Muscle of leg (tissue), 11 donors: Measurements from ENCODE around the gene RRBP1. TPM values are rescaled to one million over a fixed set of nuclear protein-coding genes. Genes with fewer than 3 reads are reported as not detected.
A peak's percentile ranks its signal among the peaks of the same experiment; 100 is the strongest.

Experiments used
- DNase-seq: peaks from one replicate; pipeline ENCODE4 v3.0.0; 2013
- H3K27ac ChIP-seq: one replicate; pipeline ENCODE4 v1.5.1; 2013; ENCODE audit warnings: mild to moderate bottlenecking, low read length, control low read depth
- H3K27me3 ChIP-seq: one replicate; pipeline ENCODE4 v1.6.1; 2013; ENCODE audit warnings: low read length; ENCODE audit not compliant: control insufficient read depth, insufficient read depth
- H3K36me3 ChIP-seq: one replicate; pipeline ENCODE4 v1.6.1; 2013; ENCODE audit warnings: low read length; ENCODE audit not compliant: control insufficient read depth, insufficient read depth
- H3K4me1 ChIP-seq: one replicate; pipeline ENCODE4 v1.6.1; 2013; ENCODE audit warnings: low read length; ENCODE audit not compliant: control insufficient read depth, insufficient read depth
- H3K4me3 ChIP-seq: one replicate; pipeline ENCODE4 v1.5.1; 2013; ENCODE audit warnings: low read length, control low read depth
- H3K9me3 ChIP-seq: replicated peaks from 2 replicates; pipeline ENCODE4 v1.6.1; 2013; ENCODE audit warnings: low read depth, low read length; ENCODE audit not compliant: control insufficient read depth
- WGBS: methylation state at CpG from one replicate; pipeline ENCODE4 v1.1.5; 2013; ENCODE audit warnings: missing lambda C conversion rate; ENCODE audit not compliant: insufficient coverage; 5-methylcytosine and 5-hydroxymethylcytosine counted together
- polyA plus RNA-seq, 8 donors: library from polyadenylated mRNA; unstranded; fragments of 120-200 nt; gene quantifications; one replicate each; pipeline versions ENCODE4 v1.2.1 to v1.2.3, GENCODE V29; 2013; ENCODE audit warnings: inconsistent platforms in 1 of 8, low replicate concordance in 1 of 8; ENCODE audit not compliant: insufficient read length in 8 of 8, insufficient read depth in 1 of 8
- total RNA-seq: library from RNA; stranded (reverse); fragments of 120-200 nt; gene quantifications from one replicate; pipeline ENCODE4 v1.2.4, GENCODE V29; 2013

Gene RRBP1
- total and polyA plus RNA-seq, 9 donors, result 99.5 to 178 (median 134) TPM

- Histone ChIP-seq H3K4me3 (no peak overlapping the region), H3K9me3 (no peaks in the 10 kb centered on the region), H3K36me3 (no peaks in the 10 kb centered on the region), H3K27ac (no peak overlapping the region), H3K4me1 (peaks cover 7% of the 10 kb centered on the region), H3K27me3 (peaks cover 4% of the 10 kb centered on the region)
- no peak for DNase-seq
- WGBS, result 56% methylated on average over 12 of the region's 14 CpGs
Measured at GRCh38 chr20:17722493-17723300, 40.7 kb upstream of the RRBP1 start.

GRCh38 chr20:17721802-17722486 is 39.9 kb upstream of the RRBP1 start:
- peaks cover 4% of the 10 kb centered on the region for H3K27me3 ChIP-seq
- no peak overlapping the region for H3K27ac ChIP-seq
- peaks cover 7% of the 10 kb centered on the region for H3K4me1 ChIP-seq
- peak; percentile 41 for DNase-seq
- H3K4me3 ChIP-seq, result no peak overlapping the region
- no peaks in the 10 kb centered on the region for H3K9me3 ChIP-seq
- no peaks in the 10 kb centered on the region for H3K36me3 ChIP-seq
- no CpG with 5 or more reads among the region's 6 CpGs for WGBS

DNA sequence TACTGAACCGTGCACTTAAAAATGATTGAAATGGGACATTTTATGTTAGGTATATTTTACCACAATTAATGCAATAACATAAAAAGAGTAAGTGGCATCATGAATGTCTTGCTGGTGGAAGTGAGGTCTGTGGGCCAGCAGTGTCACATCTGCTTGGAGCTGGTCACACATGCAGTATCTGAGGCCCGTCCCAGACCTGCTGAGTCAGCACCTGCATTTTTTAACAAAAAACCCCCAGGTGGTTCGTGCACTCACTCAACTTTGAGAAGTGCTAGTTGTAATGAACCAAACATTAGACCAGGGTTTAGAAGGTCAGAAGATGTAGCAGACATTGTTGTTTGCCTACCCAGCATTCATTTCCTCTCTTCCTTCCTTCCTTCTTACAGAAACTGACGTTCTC is 38.7 kb upstream of the RRBP1 start:
- Histone ChIP-seq H3K9me3 (no peaks in the 10 kb centered on the region), H3K4me3 (no peak overlapping the region), H3K36me3 (no peaks in the 10 kb centered on the region), H3K27ac (no peak overlapping the region), H3K4me1 (peaks cover 7% of the 10 kb centered on the region), H3K27me3 (peaks cover 4% of the 10 kb centered on the region)
- WGBS, result 88% methylated on average over 1 of the region's 4 CpGs
- DNase-seq, result no peak

GRCh38 chr20:17716331-17716730 is 34.3 kb upstream of the RRBP1 start:
- Histone ChIP-seq H3K27ac (no peak overlapping the region), H3K27me3 (no peaks in the 10 kb centered on the region), H3K4me1 (peaks cover 6% of the 10 kb centered on the region), H3K36me3 (no peaks in the 10 kb centered on the region), H3K9me3 (no peaks in the 10 kb centered on the region), H3K4me3 (no peak overlapping the region)
- 82% methylated on average over 6 of the region's 7 CpGs for WGBS
- DNase-seq, result no peak

- Histone ChIP-seq H3K27ac (no peak overlapping the region), H3K4me3 (no peak overlapping the region), H3K27me3 (no peaks in the 10 kb centered on the region), H3K4me1 (peaks cover 16% of the 10 kb centered on the region), H3K36me3 (no peaks in the 10 kb centered on the region), H3K9me3 (no peaks in the 10 kb centered on the region)
- DNase-seq, result no peak
- WGBS, result 80% methylated on average over 4 of the region's 5 CpGs
Measured at GRCh38 chr20:17715075-17715474, 33.0 kb upstream of the RRBP1 start.

DNA sequence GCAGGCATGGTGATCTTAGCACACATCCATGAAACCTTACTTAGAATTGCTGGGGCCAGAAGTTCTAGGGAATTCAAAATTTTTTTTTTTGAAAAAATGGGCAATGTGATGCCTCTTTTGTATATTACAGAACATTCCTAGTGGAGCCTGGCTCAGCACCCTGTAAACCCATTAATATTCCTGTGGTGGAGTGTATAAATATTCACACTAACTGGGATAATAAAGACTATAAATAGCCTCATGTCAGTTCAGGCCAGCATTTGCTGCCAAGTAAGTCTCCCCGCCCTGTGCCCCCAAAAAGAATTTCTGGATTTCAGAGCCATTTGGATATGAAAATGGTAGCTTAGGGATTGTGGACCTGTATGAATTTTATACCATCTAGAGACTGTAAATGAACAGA is 32.6 kb upstream of the RRBP1 start:
- no peak overlapping the region for H3K4me3 ChIP-seq
- DNase-seq, result no peak
- H3K36me3 ChIP-seq, result no peaks in the 10 kb centered on the region
- H3K27me3 ChIP-seq, result no peaks in the 10 kb centered on the region
- no peak overlapping the region for H3K27ac ChIP-seq
- H3K4me1 ChIP-seq, result peaks cover 16% of the 10 kb centered on the region
- H3K9me3 ChIP-seq, result no peaks in the 10 kb centered on the region
- WGBS, result no CpG with 5 or more reads among the region's 1 CpG

DNA sequence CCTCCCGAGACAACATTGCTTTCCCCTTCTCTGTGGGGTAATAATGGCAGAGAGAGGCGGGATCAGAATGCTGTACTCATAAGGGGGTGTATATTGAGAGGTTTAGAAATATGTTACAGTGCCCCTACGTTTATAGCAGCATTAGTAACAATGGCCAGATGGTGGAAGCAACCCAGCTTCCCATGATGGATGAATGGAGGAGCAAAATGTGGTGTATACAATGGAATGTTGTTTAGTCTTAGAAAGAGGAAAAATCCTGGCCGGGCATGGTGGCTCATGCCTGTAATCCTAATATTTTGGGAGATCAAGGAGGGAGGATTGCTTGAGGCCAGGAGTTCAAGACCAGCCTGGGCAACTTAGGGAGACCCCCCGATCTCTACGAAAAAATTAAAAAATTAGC is 30.7 kb upstream of the RRBP1 start:
- no peak overlapping the region for H3K27ac ChIP-seq
- WGBS, result 79% methylated on average over 4 of the region's 6 CpGs
- H3K4me3 ChIP-seq, result no peak overlapping the region
- H3K36me3 ChIP-seq, result no peaks in the 10 kb centered on the region
- no peaks in the 10 kb centered on the region for H3K27me3 ChIP-seq
- no peak for DNase-seq
- peaks cover 16% of the 10 kb centered on the region for H3K4me1 ChIP-seq
- no peaks in the 10 kb centered on the region for H3K9me3 ChIP-seq

GRCh38 chr20:17712201-17712600 is 30.2 kb upstream of the RRBP1 start:
- Histone ChIP-seq H3K27ac (no peak overlapping the region), H3K36me3 (no peaks in the 10 kb centered on the region), H3K4me1 (peaks cover 16% of the 10 kb centered on the region), H3K27me3 (no peaks in the 10 kb centered on the region), H3K4me3 (no peak overlapping the region), H3K9me3 (no peaks in the 10 kb centered on the region)
- WGBS, result 100% methylated on average over 1 of the region's 4 CpGs
- no peak for DNase-seq

DNA sequence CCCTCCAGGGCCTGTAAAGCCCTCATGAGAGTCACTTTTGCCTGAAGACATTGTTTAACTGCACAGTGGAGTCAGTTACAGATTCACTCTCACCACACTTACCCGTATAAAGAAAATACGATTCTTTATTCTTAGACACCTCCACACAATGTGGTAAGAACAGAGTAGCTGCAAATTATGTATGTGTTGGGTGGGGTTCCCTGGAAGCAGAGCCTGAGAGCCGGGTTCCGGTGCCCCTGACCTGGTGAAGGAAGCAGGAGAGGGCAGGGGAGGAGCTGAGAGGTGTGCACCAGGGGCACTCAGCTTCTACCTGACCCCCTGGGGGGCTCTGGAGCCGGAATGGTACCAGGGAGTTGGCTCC is 29.2 kb upstream of the RRBP1 start:
- no peak for DNase-seq
- Histone ChIP-seq H3K4me1 (peaks cover 16% of the 10 kb centered on the region), H3K36me3 (no peaks in the 10 kb centered on the region), H3K4me3 (no peak overlapping the region), H3K27ac (no peak overlapping the region), H3K9me3 (no peaks in the 10 kb centered on the region), H3K27me3 (no peaks in the 10 kb centered on the region)
- 88% methylated on average over 3 of the region's 5 CpGs for WGBS

DNA sequence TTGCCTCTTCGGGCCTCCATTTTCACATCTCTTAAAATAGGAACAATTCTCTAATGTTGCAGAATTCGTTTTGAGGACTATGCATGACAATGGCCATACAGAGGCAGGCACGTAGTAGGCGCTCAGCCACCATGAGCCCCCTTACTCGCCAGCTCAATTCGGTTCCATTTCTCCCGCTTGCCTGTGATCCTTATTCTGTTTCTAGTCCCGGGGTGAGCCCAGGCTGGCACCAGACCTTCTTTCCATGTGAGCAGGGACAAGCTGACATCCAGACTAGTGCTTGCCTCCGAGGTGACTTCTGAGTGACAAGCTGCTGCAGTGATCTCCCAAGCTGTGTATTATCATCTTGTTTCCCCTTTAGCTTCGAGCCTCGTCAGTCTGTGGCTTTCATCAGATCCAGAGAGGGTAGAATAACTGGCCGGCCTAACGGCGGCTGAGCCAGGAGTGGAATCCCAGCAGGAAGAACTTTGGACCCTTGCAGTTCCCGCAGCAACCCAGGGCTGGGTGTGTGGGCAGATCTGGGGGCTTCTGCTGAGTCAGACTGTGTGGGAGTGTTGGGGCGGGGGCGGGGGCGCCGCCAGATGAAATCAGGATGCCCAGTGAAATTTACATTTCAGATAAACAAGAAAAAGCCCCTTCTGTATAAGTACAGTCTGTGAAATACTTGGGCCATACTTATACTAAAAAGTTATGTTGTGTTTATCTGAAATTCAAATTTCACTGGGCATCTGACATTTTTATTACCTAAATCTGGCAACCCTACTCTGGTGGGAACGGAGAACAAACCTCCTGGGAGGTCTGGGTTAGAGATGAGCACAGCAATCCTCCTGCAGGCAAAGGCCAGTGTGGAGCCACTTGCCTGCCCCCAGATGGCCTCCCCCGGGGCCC is 28.6 kb upstream of the RRBP1 start:
- Histone ChIP-seq H3K9me3 (no peaks in the 10 kb centered on the region), H3K4me3 (no peak overlapping the region), H3K4me1 (peaks cover 16% of the 10 kb centered on the region), H3K27me3 (no peaks in the 10 kb centered on the region), H3K36me3 (no peaks in the 10 kb centered on the region), H3K27ac (no peak overlapping the region)
- WGBS, result 47% methylated on average over 13 of the region's 21 CpGs
- peak; percentile 34 for DNase-seq
